Non-pigmented ciliary epithelial cell (primary cell): ENCODE results near the gene FMNL2.

Source experiments
- DNase-seq: peaks from one replicate; pipeline ENCODE4 v3.0.0-alpha.2; 2010; ENCODE audit warnings: low read depth

The FMNL2 gene

DNA sequence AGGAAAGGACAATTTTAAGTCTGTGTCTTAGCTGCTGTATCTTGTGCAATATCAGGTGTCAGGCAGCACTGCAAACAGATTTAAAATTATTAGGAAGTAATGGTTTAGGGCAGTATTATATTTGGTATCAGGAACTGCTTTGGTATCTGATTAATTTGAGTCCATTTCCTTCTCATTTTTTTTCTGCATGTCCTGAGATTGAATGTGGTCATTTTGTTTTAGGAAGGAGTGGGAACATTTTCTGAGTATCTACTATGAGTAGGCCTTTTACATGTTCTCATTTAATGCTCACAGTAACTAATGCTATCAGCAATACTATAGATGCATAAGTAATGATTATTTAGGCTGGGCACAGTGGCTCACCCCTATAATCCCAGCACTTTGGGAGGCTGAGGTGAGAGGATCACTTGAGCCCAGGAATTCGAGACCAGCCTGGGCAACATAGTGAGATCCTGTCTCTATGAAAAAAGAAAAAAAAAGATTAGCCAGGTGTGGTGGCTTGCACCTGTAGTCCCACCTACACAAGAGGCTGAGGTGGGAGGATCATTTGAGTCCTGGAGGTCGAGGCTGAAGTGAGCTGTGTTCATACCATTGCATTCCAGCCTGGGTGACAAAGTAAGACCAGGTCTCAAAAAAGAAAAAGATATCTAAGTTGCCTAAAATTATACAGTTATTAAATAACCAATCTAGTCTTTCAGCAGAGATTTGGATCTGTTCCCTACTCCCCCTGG is 4.7 kb downstream of the FMNL2 start:
- DNase-seq = no peak

DNA sequence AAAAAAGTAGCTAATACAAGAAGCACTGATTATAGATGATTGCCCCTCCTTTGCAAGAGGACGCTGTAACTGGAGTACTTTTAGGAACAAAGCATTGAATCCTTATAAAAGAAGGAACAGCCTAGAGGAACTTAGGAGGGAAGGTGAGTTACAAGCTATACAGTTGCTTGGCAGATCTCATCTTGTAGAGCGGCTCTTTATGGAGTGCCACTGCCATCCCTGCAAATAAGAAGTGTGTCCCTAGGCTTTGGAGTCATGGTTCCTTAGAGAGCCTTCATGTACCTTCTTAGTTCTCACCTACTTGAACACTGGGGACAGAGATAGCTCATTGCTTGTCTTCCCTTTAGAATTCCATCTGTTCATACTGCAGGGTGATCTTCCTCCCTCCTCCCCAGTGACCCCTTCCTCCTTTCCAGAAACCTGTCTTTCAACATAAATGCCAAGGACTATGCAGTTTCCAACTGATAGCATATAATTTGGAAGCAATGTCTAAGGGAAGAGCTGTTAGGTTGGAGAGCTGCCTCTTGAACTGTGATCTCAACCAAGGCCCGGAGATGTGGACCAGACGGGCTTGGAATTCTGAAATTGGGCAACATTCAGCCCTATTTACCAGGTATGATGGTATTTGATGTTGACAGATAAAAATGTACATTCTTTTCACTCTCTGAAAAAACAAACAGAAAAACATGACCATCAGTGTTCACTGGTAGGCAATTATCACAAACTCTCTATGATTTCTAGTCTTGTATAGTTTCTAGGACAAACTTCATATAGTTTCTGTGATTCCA is 7.5 kb downstream of the FMNL2 start:
- DNase-seq = no peak

DNA sequence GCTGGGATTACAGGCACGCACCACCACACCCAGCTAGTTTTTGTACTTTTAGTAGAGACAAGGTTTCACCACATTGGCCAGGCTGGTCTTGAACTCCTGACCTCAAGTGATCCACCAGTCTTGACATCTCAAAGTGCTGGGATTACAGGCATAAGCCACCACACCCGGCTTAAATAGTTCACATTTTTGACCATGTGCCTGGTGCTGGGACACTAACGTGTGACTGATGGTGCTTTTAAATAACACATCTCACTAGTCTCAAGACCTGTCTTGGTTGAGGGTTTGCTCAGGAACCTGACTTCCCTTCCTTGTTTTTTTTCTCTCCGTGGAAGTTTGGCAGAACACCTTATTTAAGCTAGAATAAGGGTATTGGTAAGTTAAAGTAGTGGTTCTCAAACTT is 8.5 kb downstream of the FMNL2 start:
- DNase-seq = no peak

DNA sequence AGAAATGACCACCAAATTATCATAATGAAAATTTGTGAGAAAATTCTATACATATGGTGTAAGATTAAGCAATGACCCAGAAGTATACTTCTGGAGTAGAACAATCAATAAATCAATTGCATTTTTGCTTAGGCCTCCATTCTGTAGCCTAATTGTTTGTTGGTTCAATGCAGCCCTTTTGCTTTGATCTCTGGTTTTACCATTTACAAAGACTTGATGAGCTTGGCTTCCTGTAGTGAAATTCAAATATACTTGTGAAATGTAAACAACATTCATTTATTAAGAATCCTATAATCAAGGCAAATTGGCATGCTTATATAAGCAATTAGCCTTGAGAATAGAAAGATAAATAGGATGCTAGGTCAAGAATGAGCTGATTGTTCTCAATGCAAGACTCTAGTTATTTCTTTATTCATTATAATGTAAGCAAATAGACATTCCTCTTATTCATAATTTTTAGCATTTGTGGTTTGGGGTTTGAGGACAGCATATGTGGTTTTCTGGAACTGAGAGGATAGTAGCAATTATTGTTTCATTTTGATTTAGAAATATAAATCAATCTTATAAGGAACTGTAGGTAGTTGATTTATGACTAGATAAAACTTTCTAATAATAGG is 9.7 kb downstream of the FMNL2 start:
- no peak for DNase-seq

DNA sequence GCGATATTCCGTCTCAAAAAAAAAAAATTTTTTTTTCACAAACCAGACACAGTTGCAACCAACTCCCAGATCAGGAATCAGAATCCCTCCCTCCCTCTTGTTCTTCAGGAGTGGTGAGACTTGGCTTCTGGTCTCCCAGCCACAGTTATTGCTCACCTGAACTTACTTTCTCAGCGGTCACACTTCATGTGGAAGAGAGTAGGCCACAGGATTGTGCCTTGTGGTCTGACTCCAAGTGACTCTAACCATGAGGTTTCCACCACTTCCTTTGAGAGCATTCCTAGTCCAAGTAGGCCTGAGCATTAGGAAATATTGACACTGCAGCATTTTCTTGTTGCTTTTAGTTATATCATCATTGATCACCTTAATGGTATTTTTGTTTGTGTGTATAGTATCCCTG is 12.1 kb downstream of the FMNL2 start:
- DNase-seq = peak; percentile 84

DNA sequence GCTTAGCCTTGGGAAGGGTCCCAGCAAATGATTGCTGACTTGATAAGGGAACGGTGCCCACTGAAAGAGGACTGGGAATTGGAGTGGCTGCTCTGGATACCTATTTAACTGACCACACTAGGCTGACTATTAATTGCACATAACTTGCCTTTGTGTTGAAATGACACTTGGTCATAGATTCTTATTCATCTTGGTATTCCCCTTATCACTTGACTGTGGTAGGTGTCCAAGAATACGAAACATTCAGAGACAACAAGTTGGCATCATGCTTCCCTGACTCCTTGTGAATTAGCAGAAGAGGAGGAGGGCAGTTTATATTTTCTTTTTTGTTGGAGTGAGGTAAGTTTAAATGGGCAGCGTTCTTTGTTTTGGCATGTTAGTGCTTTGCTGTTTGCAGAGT is 13.4 kb downstream of the FMNL2 start:
- no peak for DNase-seq

DNA sequence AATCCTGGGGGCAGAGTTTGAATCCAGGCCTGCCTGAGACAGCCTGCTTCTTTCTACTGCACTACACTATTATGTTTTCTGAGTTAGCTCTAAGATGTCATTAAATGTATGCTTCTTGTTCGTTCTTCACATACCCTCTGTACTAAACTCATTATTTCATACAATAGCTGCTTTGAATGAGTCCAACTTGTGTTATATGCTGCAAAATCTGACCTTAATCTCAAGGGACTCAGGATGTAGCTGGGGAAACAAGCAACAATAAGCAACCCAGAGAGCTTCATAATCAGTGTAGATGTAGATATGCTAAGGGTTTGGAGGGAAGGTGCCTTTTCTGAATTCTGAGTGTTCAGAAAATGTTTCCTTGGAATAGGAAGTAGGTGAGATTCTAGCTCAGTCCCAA is 14.4 kb downstream of the FMNL2 start:
- no peak for DNase-seq

DNA sequence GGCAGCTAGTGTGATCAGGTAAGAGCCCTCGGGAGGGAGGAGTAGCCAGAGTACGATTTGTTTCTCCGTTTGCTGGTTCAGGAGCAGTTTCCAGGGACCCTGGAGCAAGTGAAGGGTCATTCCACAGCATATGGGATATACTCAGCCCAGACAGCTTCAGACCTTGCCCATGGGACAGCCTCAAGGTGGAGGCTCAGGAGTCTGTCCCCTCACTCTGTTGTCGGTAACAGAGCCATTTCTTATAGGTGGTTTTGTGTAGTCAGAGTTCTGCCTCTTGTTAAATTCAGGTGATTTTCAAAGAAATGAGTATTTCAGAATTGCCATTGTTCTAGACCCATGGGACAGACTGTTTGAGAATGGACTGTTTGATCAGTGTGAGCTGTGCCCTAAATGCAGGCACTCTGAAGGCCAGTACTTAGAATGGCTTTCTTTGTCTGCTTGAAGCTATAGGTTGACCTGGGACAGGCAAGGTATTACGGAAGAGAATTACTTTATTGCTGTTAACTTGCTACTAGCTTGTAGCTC is 15.2 kb downstream of the FMNL2 start:
- no peak for DNase-seq

DNA sequence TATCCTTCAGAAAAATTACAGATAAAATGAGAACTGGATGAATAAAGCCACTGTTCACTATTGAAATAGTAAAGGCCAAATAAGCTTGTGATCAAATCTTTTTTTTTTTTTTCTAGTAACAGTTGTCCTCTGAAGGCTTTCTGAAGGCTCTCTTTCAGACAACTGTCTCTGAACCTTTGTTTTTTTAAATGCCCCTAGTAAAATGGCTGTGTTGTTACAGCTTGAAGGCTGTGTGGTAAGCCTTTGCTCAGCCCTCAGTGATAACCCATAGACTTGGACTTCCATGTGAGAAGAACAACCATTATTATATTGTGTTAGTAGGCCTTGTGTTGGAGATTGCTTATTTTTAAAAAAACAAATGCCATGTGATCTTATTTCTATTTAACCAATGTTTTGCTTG is 17.6 kb downstream of the FMNL2 start:
- DNase-seq = no peak

DNA sequence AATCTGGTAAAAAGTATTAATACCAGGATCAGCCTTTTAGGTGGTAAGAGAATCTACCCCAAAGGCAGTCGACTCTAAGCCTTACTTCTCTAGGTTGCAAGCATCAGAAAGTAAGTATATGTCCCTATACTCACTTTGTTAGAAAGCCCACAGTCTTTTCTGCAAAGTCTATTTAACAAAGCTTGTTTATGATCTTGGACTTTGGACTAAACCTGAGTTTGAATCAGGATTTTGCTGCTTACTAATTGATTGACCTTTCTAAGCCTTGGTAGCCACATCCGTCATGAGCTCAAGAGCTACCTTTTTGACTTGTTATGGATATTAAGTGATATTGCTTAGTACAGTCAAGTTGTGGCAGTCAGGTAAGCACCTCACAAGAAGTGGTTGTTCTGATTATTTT is 18.4 kb downstream of the FMNL2 start:
- no peak for DNase-seq

DNA sequence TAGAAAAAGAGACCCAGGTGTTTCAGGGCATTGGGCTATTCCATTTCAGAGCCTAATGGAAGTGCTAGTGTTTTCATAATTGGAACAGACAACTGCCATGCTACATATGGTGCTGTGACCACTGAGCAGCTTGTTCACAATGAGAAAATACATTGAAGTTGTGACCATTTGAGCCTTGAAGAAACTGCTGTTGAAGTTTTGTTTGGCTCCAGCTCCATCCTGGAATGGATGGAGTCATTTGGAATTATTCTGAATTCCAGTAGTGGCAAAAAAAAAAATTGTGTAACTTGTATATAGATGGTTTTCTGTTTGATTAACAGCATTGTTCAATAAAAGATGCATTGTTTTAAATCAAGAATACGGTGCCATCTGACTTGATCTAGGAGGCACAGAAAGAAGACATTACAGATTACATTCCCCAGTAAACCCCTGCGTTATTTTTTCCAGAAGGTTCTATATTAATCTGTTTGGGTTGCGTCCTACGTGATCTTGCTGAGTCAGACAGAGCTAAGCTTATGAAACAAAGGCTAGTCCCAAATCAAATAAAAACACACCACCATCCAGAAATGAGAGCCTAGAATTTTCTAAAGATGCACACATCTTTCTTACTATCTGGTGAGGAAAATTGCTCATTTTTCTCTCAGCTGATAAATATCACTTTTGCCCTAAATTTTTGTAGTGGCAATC is 19.2 kb downstream of the FMNL2 start:
- no peak for DNase-seq

DNA sequence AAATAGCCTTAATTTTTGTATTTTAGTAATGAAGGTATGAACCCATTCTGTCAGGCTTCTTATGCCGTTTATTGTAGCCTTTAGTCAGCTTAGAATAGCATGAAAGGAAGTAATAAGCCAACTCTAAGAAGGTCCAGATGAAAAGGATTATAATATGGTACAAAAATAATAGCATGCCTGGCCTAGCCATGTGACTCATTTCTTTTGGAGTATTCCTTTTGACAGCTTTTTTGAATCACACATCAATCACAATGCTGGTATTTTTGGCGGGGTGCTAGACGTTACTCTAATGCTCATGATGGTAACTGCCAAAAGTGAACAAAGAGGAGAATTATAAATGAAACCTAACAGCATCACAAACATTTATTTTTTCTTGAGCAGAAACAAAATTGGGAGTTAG is 19.9 kb downstream of the FMNL2 start:
- DNase-seq = no peak

DNA sequence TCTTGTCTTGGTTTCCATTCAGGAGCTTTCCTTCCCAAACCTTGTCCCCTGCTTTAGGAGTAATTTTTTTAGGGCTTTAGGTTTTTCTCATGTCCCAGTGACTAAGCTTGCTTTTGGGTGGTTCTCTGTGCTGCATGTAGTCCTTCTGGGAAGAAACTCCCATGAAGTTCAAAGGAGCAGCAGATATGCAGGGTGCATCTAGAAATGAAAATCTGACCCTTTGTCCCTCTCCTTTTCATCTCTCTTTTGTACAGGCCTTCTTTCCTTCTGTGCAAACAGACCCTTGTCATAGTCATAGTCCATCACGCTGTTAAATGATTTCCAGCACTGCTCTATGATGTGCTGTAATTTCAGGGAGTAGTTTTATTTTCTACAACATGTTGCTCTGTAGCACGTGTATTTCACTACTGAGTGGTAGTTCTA is 20.4 kb downstream of the FMNL2 start:
- no peak for DNase-seq

DNA sequence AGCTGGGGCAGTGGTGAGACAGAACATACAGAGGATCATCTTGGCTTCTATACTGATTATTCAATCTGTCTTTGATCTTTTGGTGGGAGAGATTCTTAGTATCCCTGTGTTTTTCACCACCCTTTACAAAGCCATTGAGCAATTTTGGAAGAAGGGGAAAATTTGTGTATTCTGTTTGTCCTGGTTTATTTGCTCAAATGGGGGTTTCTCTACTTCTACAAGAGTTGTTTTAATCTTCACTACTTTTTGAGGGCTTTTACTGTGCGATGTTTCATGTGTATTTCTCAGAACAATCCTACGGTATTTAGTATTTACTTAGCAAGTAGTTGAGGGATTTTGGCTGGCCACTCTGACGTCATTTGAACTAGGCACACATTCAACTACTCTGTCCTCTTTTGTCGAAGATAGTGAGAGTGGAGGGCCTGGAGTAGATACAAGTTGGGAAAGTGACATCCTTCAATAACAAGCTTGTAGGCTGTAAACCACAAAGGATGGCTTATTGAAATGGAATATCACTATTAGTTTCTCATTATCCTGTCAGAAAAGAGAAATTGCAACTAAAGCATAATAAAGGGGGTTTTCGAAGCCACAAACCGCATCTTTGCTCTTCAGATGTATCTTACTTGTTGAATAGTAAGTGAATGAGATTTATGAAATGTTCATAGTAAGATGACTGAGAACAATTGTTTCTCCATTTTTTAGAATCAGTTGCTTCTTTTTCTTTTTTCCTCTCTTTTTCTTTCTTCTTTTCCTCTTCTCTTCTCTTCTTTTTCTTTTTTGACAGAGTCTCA is 24.8 kb downstream of the FMNL2 start:
- no peak for DNase-seq

DNA sequence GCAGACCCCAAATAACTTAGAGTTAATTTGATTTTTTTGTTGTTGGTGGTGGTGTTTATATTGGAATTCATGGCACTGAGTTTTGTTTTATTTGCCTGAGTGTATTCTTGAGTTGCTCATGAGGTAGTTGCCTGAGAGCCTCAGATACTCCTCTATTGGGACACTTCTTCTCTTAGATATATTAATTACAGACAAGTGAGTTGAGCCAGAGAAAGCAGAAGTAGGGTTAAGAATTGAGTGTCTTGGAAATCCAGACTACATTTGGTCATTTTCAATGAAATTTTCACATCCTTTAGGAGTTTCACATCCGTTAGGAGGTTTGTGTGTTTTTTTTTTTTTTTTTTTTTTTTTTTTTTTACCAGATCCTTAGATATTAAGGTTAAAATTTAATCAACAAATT is 29.0 kb downstream of the FMNL2 start:
- DNase-seq = no peak

DNA sequence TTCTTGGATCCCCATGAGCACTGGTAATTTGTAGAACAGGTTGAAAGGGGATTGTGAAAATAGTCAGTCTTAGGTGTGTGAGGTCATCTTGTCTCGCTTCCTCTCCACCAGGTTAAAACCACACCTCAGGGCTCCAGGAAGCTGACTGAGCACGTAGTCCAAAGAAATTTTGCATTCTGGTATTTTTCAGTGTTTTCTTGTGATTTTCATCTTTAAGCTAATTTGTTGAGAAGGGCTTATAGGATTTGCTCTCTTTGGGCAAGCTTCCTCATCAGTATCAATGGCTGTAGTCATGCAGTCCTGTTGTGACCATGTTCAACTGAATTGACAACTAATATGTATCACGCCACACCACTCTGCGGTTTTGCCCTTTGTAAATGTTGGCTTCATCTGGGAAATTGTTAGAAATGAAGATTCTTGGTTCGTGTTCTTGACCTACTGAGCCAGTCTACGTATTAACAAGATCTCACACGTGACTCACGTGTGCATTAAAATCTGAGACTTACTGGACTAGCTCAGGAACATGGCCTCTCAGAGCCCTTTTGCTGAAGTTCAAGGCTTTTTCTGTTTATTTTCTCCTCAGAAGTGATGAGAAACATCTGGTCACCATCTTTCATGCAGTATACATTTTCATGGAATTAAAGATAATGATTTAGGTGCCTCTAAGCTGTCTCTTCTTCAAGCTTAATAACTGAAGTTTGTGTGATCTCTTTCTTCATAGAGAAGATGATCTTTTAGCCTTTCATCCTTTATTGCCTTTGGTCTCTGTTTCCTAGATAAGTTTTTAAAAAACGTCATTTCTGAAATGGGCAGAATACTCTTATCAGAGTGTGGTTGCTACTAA is 32.8 kb downstream of the FMNL2 start:
- no peak for DNase-seq

DNA sequence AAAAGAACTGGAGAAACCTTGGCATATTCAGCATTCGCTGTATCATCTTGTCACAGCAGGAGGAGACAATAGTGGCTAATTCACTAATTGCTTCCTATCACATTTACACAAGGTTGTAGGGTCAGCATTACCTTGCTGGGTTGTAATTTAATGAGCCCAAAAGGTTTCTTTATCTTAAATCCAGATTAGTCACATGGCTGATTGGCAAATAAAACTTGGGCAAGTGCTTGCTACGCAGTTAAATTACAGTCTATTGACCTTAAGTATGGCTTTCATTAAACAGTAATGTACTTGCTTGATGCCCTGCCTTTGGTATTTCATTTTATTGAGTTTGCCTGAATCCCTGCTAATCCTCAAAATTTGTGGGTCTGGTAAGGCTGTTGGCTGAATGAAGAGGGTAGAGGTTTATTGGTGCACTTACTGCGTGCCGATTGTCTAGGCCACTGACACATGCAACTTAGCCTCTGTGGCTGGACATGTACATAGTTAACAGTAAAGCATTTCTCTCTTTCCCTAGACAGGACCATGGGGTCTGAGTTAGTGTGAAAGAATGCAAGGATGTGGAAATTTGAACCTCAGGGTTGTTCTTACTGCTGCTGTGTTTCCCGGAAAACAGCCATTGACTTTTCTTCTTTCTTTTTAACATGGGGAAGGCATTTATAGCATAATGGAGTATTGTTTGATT is 34.3 kb downstream of the FMNL2 start:
- DNase-seq = peak; percentile 65

DNA sequence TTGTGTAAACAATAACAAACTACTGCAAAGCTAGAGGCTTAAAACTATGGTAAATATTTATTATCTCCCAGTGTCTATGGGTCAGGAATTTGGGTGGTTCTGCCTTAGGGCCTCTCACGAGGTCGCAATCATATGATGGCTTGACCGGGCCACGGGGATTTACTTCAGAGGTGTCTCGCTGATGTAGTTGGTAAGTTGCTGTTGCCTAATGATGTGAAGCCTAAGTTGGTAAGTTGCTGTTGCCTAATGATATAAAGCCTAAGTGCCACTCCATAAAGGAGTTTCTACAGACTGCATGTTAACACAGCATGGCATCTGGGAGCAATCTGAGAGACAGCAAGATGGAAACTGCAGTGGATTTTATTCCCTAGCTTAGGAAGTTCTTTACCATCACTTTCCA is 35.8 kb downstream of the FMNL2 start:
- DNase-seq = no peak

DNA sequence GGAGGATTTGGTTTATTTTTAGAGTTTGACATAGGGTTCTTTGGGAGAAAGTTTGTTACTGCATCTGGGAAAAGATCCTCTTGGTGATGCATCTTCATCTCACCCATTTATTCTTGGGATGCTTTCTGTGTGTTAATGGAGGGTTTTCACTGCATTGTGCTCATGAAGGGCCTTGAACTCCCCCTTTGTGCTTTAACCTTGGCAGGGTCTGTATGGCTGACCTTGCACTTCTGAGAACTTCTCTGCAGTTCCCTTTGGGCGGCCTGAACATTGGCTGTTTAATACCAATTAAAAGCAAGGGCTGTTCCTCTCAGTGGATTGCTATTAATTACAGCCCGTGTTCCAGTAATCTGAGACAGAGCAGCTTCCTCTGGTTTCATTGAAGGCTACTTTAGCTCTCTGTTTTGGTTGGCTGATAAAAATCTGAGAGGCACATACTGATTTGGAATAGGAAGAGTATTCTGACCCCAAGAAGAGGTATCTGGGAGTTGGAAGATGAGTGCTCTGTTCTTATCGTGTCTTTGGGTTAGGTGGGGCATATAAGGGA is 37.5 kb downstream of the FMNL2 start:
- DNase-seq = no peak

DNA sequence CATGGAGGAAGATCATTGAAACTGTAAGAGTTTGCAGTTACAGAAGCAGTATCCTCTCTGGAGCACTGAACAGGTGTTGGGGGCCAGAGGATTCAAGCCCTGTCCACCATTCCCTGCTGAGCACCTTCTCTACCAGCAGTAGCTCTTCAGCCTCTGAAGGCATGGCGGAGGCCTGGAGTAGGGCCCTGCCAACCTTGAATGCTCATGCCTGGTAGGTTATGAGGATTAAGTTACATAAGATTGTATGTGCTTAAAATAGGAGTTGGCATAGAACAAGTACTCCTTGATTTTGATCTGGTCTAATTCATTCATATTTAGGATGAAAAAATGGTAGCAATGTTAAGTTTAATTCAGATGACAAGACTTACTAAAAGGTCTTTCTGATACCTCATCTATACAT is 40.2 kb downstream of the FMNL2 start:
- DNase-seq = no peak
